HEK293T (cell line): ENCODE results near the gene SLMAP.

ENCODE experiments used
- ARNT ChIP-seq: fragments of 450-650 bp; IDR thresholded peaks from 2 replicates; pipeline ENCODE4 v1.6.1; 2017; ENCODE audit warnings: mild to moderate bottlenecking
- BHLHE40 ChIP-seq: fragments of 450-650 bp; IDR thresholded peaks from 2 replicates; pipeline ENCODE4 v1.6.1; 2016; ENCODE audit warnings: mild to moderate bottlenecking, moderate library complexity, borderline replicate concordance
- CTBP1 ChIP-seq: fragments of 450-650 bp; IDR thresholded peaks from 2 replicates; pipeline ENCODE4 v1.6.1; 2016; ENCODE audit warnings: borderline replicate concordance
- ELF4 ChIP-seq: fragments of 450-650 bp; IDR thresholded peaks from 2 replicates; pipeline ENCODE4 v1.6.1; 2017; ENCODE audit warnings: antibody characterized with exemption
- FOXA1 ChIP-seq: fragments of 450-650 bp; IDR thresholded peaks from 2 replicates; pipeline ENCODE4 v1.6.1; 2016; ENCODE audit warnings: mild to moderate bottlenecking
- FOXK2 ChIP-seq: fragments of 450-650 bp; IDR thresholded peaks from 2 replicates; pipeline ENCODE4 v1.6.1; 2016; ENCODE audit warnings: mild to moderate bottlenecking
- FOXM1 ChIP-seq: fragments of 450-650 bp; IDR thresholded peaks from 2 replicates; pipeline ENCODE4 v1.6.1; 2017; ENCODE audit warnings: mild to moderate bottlenecking, borderline replicate concordance
- HDGF ChIP-seq: fragments of 450-650 bp; IDR thresholded peaks from 2 replicates; pipeline ENCODE4 v1.6.1; 2017; ENCODE audit warnings: antibody characterized with exemption, borderline replicate concordance
- NFRKB ChIP-seq: fragments of 450-650 bp; IDR thresholded peaks from 2 replicates; pipeline ENCODE4 v1.6.1; 2016; ENCODE audit warnings: mild to moderate bottlenecking, moderate library complexity
- SP1 ChIP-seq: fragments of 450-650 bp; IDR thresholded peaks from 2 replicates; pipeline ENCODE4 v1.6.1; 2017
- SUZ12 ChIP-seq: fragments of 450-650 bp; IDR thresholded peaks from 2 replicates; pipeline ENCODE4 v1.6.1; 2016; ENCODE audit warnings: mild to moderate bottlenecking
- TARDBP ChIP-seq: fragments of 450-650 bp; IDR thresholded peaks from 2 replicates; pipeline ENCODE4 v1.6.1; 2016
- ZNF384 ChIP-seq: fragments of 450-650 bp; IDR thresholded peaks from 2 replicates; pipeline ENCODE4 v1.6.1; 2016

DNA sequence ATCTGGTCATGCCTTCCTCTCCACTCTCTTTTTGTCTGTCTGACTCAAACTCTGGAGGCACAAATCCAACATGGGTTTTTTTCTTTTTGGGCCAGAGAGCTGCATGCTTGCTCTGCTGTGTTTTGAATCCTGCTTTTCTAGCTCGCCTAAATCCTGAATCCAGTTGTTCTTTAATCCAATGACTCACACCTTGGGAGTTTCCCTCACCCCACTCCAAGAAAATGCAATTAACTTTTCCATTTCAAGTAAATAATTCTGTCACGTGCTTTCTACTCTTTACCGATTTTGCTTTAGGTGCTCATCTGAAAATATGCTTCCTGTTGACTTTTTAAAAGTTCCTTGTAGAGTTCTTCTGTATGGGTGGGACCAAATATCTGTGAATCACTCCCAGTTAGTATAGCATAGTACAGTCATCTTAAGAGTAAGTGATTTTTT is 47.6 kb downstream of the SLMAP start:
- no peak for TF ChIP-seq FOXK2
- TF ChIP-seq ARNT, result no peak
- no peak for TF ChIP-seq TARDBP
- TF ChIP-seq FOXA1, result no peak
- no peak for TF ChIP-seq SP1
- no peak for TF ChIP-seq HDGF
- TF ChIP-seq SUZ12, result no peak
- TF ChIP-seq ELF4, result no peak
- no peak for TF ChIP-seq FOXM1
- no peak for TF ChIP-seq NFRKB
- no peak for TF ChIP-seq BHLHE40
- no peak for TF ChIP-seq CTBP1
- TF ChIP-seq ZNF384, result no peak
